ENCODE measurements around the gene ZER1. TPM values are rescaled to one million over a fixed set of nuclear protein-coding genes. Genes with fewer than 3 reads are reported as not detected.

The ZER1 gene
- total RNA-seq (ENCODE audit: low replicate concordance): 36.8 and 45.7 TPM in 2 replicates
- long read RNA-seq, partial matches to known transcripts: 5 of 9 reads
- long read RNA-seq, other reads (novel, unspliced or antisense): 4 of 9 reads

- no peak for TF ChIP-seq CTCF (conservative IDR thresholded peaks at IDR 0.05)
- peak within 1 kb of the TSS; percentile 99 for H3K27ac Mint-ChIP-seq
- peak; percentile 96 for DNase-seq (ENCODE audit: extremely low spot score, unreplicated experiment)
- H3K9me3 Mint-ChIP-seq: no peaks in the 10 kb centered on the region
- peak within 1 kb of the TSS; percentile 96 for H3K4me3 Mint-ChIP-seq
- H3K27me3 Mint-ChIP-seq: no peaks in the 10 kb centered on the region
- H3K4me1 Mint-ChIP-seq (ENCODE audit: unreplicated experiment): peaks cover 12% of the 10 kb centered on the region
- no peaks in the 10 kb centered on the region for H3K36me3 Mint-ChIP-seq
Measured at GRCh38 chr9:128771745-128772519, at the start of gene ZER1. Gene ZER1 (minus strand): TSS chr9:128771927. CDS start chr9:128755565, 16,362 bp downstream.

- H3K4me1 Mint-ChIP-seq (ENCODE audit: unreplicated experiment): peaks cover 9% of the 10 kb centered on the region
- H3K4me3 Mint-ChIP-seq: peak overlapping the region; percentile 39
- no peaks in the 10 kb centered on the region for H3K27me3 Mint-ChIP-seq
- TF ChIP-seq CTCF (conservative IDR thresholded peaks at IDR 0.05): no peak
- no peak for DNase-seq (ENCODE audit: extremely low spot score, unreplicated experiment)
- H3K9me3 Mint-ChIP-seq: no peaks in the 10 kb centered on the region
- no peak overlapping the region for H3K27ac Mint-ChIP-seq
- H3K36me3 Mint-ChIP-seq: no peaks in the 10 kb centered on the region
Measured at GRCh38 chr9:128820665-128821583, 49.2 kb upstream of the ZER1 start.

GRCh38 chr9:128819716-128820664 is 48.3 kb upstream of the ZER1 start:
- Mint-ChIP-seq H3K9me3 (no peaks in the 10 kb centered on the region), H3K36me3 (no peaks in the 10 kb centered on the region), H3K27ac (peak overlapping the region; percentile 62), H3K4me3 (peak overlapping the region; percentile 89), H3K4me1 (ENCODE audit: unreplicated experiment) (peaks cover 9% of the 10 kb centered on the region), H3K27me3 (no peaks in the 10 kb centered on the region)
- no peak for DNase-seq (ENCODE audit: extremely low spot score, unreplicated experiment)
- TF ChIP-seq CTCF (conservative IDR thresholded peaks at IDR 0.05): no peak

- Mint-ChIP-seq H3K27me3 (no peaks in the 10 kb centered on the region), H3K4me3 (peak overlapping the region; percentile 89), H3K4me1 (ENCODE audit: unreplicated experiment) (peaks cover 9% of the 10 kb centered on the region), H3K27ac (peak overlapping the region; percentile 62), H3K36me3 (no peaks in the 10 kb centered on the region), H3K9me3 (no peaks in the 10 kb centered on the region)
- no peak for DNase-seq (ENCODE audit: extremely low spot score, unreplicated experiment)
- no peak for TF ChIP-seq CTCF (conservative IDR thresholded peaks at IDR 0.05)
Measured at GRCh38 chr9:128818839-128819715, 47.4 kb upstream of the ZER1 start.
